ENCODE data around the gene CHGA.

DNA sequence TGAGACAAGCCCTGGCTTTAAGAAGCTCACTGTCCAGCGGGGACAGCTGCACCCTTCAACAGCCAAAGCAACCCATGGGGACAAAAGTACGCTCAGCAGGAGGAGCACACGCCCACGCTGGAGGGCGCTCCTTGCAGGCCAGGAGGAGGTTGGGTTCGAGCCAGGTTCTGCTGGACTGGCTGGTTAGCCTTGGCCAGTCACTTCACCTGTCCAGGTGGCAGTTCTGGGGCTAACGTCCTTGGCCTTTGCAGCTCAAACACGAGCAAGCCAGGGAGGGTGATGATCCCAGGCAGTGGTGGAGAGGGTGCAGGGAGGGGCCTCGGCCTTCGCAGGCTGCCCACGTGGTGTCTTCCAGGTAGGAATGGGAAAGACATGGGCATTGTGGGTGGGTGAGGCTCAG, 13.1 kb downstream of the CHGA start:
- TF ChIP-seq, protein P1, sequence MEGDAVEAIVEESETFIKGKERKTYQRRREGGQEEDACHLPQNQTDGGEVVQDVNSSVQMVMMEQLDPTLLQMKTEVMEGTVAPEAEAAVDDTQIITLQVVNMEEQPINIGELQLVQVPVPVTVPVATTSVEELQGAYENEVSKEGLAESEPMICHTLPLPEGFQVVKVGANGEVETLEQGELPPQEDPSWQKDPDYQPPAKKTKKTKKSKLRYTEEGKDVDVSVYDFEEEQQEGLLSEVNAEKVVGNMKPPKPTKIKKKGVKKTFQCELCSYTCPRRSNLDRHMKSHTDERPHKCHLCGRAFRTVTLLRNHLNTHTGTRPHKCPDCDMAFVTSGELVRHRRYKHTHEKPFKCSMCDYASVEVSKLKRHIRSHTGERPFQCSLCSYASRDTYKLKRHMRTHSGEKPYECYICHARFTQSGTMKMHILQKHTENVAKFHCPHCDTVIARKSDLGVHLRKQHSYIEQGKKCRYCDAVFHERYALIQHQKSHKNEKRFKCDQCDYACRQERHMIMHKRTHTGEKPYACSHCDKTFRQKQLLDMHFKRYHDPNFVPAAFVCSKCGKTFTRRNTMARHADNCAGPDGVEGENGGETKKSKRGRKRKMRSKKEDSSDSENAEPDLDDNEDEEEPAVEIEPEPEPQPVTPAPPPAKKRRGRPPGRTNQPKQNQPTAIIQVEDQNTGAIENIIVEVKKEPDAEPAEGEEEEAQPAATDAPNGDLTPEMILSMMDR (IDR thresholded peaks at IDR 0.05) = no peak
- TF ChIP-seq EP300 (IDR thresholded peaks at IDR 0.05) = no peak
